SK-N-SH (cell line): ENCODE data around the gene BOLA3. TPM values are rescaled to one million over a fixed set of nuclear protein-coding genes. Genes with fewer than 3 reads are reported as not detected.

Experiments
- CTCF ChIA-PET: fragments of 300-600, 350-600 bp; formaldehyde crosslinking; extraction: SDS; loops from one replicate; lab custom pipeline; 2021; lab: Yijun Ruan, JAX
- POLR2A ChIA-PET: fragments of 350-600 bp; sonication (Branson Sonifier 250); formaldehyde crosslinking; extraction: SDS; loops from one replicate; lab custom pipeline; 2020; ENCODE audit warnings: antibody characterized with exemption, inconsistent platforms; lab: Yijun Ruan, JAX
- DNase-seq: peaks from one replicate; pipeline ENCODE4 v3.0.0; 2012
- H2AFZ ChIP-seq: fragments of 200-600 bp; sonication (generic); 2 replicates; pipeline ENCODE4 v1.8.1; 2016; ENCODE audit warnings: antibody characterized with exemption, mild to moderate bottlenecking, low read depth
- H3F3A ChIP-seq: fragments of 200-600 bp; sonication (generic); replicated peaks from 2 replicates; pipeline ENCODE3; 2016; ENCODE audit warnings: antibody characterized with exemption, mild to moderate bottlenecking; ENCODE audit not compliant: insufficient read depth
- H3K27ac ChIP-seq, 2 experiments: fragments of 200-500 bp in 1 of 2; fragments of 200-600 bp in 1 of 2; sonication (Bioruptor generic) in 1 of 2; sonication (generic), shearing (Covaris generic) in 1 of 2; 2 replicates each; pipeline versions ENCODE4 v1.5.1 to v1.6.1; 2014 to 2016; ENCODE audit warnings: low read depth in 2 of 2, inconsistent platforms in 1 of 2, low read length in 1 of 2, mild to moderate bottlenecking in 1 of 2, mixed read lengths in 1 of 2
- H3K27me3 ChIP-seq: fragments of 200-600 bp; sonication (generic), shearing (Covaris generic); 2 replicates; pipeline ENCODE4 v1.6.1; 2016; ENCODE audit warnings: mixed run types; ENCODE audit not compliant: insufficient read depth
- H3K36me3 ChIP-seq, 2 experiments: fragments of 200-500 bp in 1 of 2; fragments of 200-600 bp in 1 of 2; sonication (Bioruptor generic) in 1 of 2; sonication (generic) in 1 of 2; replicated peaks in 1 of 2; 2 replicates each; pipeline versions ENCODE3 to v1.5.1; 2014 to 2016; ENCODE audit warnings: low read length in 1 of 2, mild to moderate bottlenecking in 1 of 2; ENCODE audit not compliant: insufficient read depth in 2 of 2, control insufficient read depth in 1 of 2
- H3K4me1 ChIP-seq, 2 experiments: fragments of 200-500 bp in 1 of 2; fragments of 200-600 bp in 1 of 2; sonication (Bioruptor generic) in 1 of 2; sonication (generic), shearing (Covaris generic) in 1 of 2; 2 replicates each; pipeline versions ENCODE4 v1.5.1 to v1.6.1; 2014 to 2016; ENCODE audit warnings: low read depth in 1 of 2, low read length in 1 of 2, mixed run types in 1 of 2; ENCODE audit not compliant: insufficient read depth in 2 of 2, control insufficient read depth in 1 of 2
- H3K4me2 ChIP-seq: fragments of 200-600 bp; sonication (generic), shearing (Covaris generic); 2 replicates; pipeline ENCODE4 v1.6.1; 2017; ENCODE audit warnings: mixed run types
- H3K4me3 ChIP-seq, 2 experiments: fragments of 200-500 bp in 1 of 2; fragments of 200-600 bp in 1 of 2; sonication (Bioruptor generic) in 1 of 2; sonication (generic), shearing (Covaris generic) in 1 of 2; 2 replicates each; pipeline versions ENCODE4 v1.5.1 to v1.8.1; 2014 to 2016; ENCODE audit warnings: low read depth in 2 of 2, inconsistent platforms in 1 of 2, low read length in 1 of 2, mild to moderate bottlenecking in 1 of 2, mixed read lengths in 1 of 2, moderate library complexity in 1 of 2
- H3K79me2 ChIP-seq: fragments of 200-600 bp; sonication (generic); 2 replicates; pipeline ENCODE4 v1.8.1; 2017; ENCODE audit warnings: mild to moderate bottlenecking; ENCODE audit not compliant: insufficient read depth
- H3K9ac ChIP-seq: fragments of 200-600 bp; sonication (generic); 2 replicates; pipeline ENCODE4 v1.6.1; 2017; ENCODE audit warnings: mixed run types
- H3K9me2 ChIP-seq: fragments of 200-600 bp; sonication (generic); 2 replicates; pipeline ENCODE4 v1.6.1; 2017; ENCODE audit warnings: mixed run types
- H3K9me3 ChIP-seq: fragments of 200-600 bp; sonication (generic); 2 replicates; pipeline ENCODE4 v1.6.1; 2017; ENCODE audit warnings: mixed run types, mild to moderate bottlenecking, moderate library complexity
- H4K20me1 ChIP-seq: fragments of 200-600 bp; sonication (generic); 2 replicates; pipeline ENCODE4 v1.6.1; 2017; ENCODE audit warnings: mild to moderate bottlenecking, mixed run types; ENCODE audit not compliant: insufficient read depth
- CHD2 ChIP-seq: fragments of 150-350 bp; IDR thresholded peaks from 2 replicates; pipeline ENCODE4 v1.6.1; 2018; ENCODE audit warnings: low read length; ENCODE audit not compliant: partially characterized antibody
- ELF1 ChIP-seq: IDR thresholded peaks from 2 replicates; pipeline ENCODE4 v1.4.0; 2012
- EP300 ChIP-seq, 2 experiments: IDR thresholded peaks; 2 replicates each; pipeline versions ENCODE4 v1.4.0 to v1.6.1; 2012; ENCODE audit warnings: borderline replicate concordance in 1 of 2, low read depth in 1 of 2, low read length in 1 of 2
- EZH2phosphoT487 ChIP-seq: fragments of 200-600 bp; sonication (generic); IDR thresholded peaks from 2 replicates; pipeline ENCODE4 v1.6.1; 2017; ENCODE audit warnings: low read depth, mixed run types, mild to moderate bottlenecking, antibody characterized with exemption, moderate library complexity, borderline replicate concordance
- FOXJ3 ChIP-seq: sonication (generic); formaldehyde crosslinking; IDR thresholded peaks from 2 replicates; pipeline ENCODE4 v1.5.1; 2020; ENCODE audit warnings: mild to moderate bottlenecking, missing genetic modification reagents
- FOXM1 ChIP-seq: IDR thresholded peaks from 2 replicates; pipeline ENCODE4 v1.4.0; 2012; ENCODE audit warnings: low read depth, mild to moderate bottlenecking
- GABPA ChIP-seq: IDR thresholded peaks from 2 replicates; pipeline ENCODE4 v1.4.0; 2012; ENCODE audit warnings: low read depth, mild to moderate bottlenecking
- IRF3 ChIP-seq: fragments of 150-350 bp; IDR thresholded peaks from 2 replicates; pipeline ENCODE4 v1.6.1; 2016; ENCODE audit warnings: mild to moderate bottlenecking, low read depth, low read length
- MAX ChIP-seq: IDR thresholded peaks from 2 replicates; pipeline ENCODE4 v1.4.0; 2012; ENCODE audit warnings: low read depth
- MEF2A ChIP-seq: IDR thresholded peaks from 2 replicates; pipeline ENCODE4 v1.4.0; 2012; ENCODE audit warnings: low read depth, borderline replicate concordance
- MXI1 ChIP-seq: IDR thresholded peaks from 2 replicates; pipeline ENCODE4 v1.6.1; 2012; ENCODE audit warnings: mild to moderate bottlenecking, low read depth, low read length, improper control_type of control experiment
- PBX3 ChIP-seq: IDR thresholded peaks from 2 replicates; pipeline ENCODE4; 2012
- RAD21 ChIP-seq: IDR thresholded peaks from 2 replicates; pipeline ENCODE4 v1.6.1; 2012; ENCODE audit warnings: mild to moderate bottlenecking, low read length
- RCOR1 ChIP-seq: fragments of 150-350 bp; IDR thresholded peaks from 2 replicates; pipeline ENCODE4 v1.6.1; 2017; ENCODE audit warnings: antibody characterized with exemption, low read length
- RXRA ChIP-seq: IDR thresholded peaks from 2 replicates; pipeline ENCODE4 v1.4.0; 2012; ENCODE audit warnings: low read depth, mild to moderate bottlenecking, borderline replicate concordance
- SIN3A ChIP-seq: IDR thresholded peaks from 2 replicates; pipeline ENCODE4 v1.6.1; 2012; ENCODE audit warnings: low read depth, mild to moderate bottlenecking, low read length, moderate library complexity, borderline replicate concordance
- TAF1 ChIP-seq: IDR thresholded peaks from 2 replicates; pipeline ENCODE4 v1.6.1; 2012; ENCODE audit warnings: low read depth, mild to moderate bottlenecking, low read length, moderate library complexity, borderline replicate concordance
- USF1 ChIP-seq: IDR thresholded peaks from 2 replicates; pipeline ENCODE4 v1.4.0; 2012; ENCODE audit warnings: low read depth, borderline replicate concordance
- USF2 ChIP-seq: fragments of 150-350 bp; IDR thresholded peaks from 2 replicates; pipeline ENCODE4 v1.6.1; 2017; ENCODE audit warnings: antibody characterized with exemption, low read length, low read depth, borderline replicate concordance
- YY1 ChIP-seq: IDR thresholded peaks from 2 replicates; pipeline ENCODE4 v1.4.0; 2012; ENCODE audit warnings: low read depth, mild to moderate bottlenecking
- ZBTB33 ChIP-seq: IDR thresholded peaks from 2 replicates; pipeline ENCODE4 v1.4.0; 2012; ENCODE audit warnings: low read depth, borderline replicate concordance
- WGBS: methylation state at CpG from one replicate; pipeline ENCODE4 v1.1.6; 2017; ENCODE audit warnings: low lambda C conversion rate; 5-methylcytosine and 5-hydroxymethylcytosine counted together
- polyA plus RNA-seq, 3 experiments: library from polyadenylated mRNA; depleted of rRNA; stranded (reverse); fragments of >200 nt; gene quantifications; 2 replicates each; pipeline ENCODE4 v1.2.3, GENCODE V29; 2012

Gene BOLA3
- polyA plus RNA-seq, 1 of the 3 experiments (the other 2 are of a cell fraction) = 90.1 TPM

GRCh38 chr2:74168739-74169138 lies 21.0 kb upstream of the BOLA3 start:
- WGBS = 85% methylated on average over 2 of the region's 2 CpGs
- H3K27me3 ChIP-seq = no peaks in the 10 kb centered on the region
- no peaks in the 10 kb centered on the region for H3K9me3 ChIP-seq
- H3K9ac ChIP-seq = no peak overlapping the region
- H3K4me2 ChIP-seq = no peak overlapping the region
- H3F3A ChIP-seq = peaks cover 18% of the 10 kb centered on the region
- no peak overlapping the region for H2AFZ ChIP-seq
- no peaks in the 10 kb centered on the region for H3K4me1 ChIP-seq
- no peak overlapping the region for H3K4me3 ChIP-seq
- ChIA-PET CTCF (interaction anchor here (0.9 to 3.2 kb wide), 5 partner anchors 10 to 21 kb away, joined by 3 to 18 read pairs (median 5); partner anchors contain the start of gene MOB1A), POLR2A (interaction anchor here (1.5 kb wide), 1 partner anchor 10 kb away, joined by 11 read pairs; the partner anchor contains the start of gene MOB1A)
- H3K79me2 ChIP-seq = peaks cover 85% of the 10 kb centered on the region
- DNase-seq = no peak
- peaks cover 35% of the 10 kb centered on the region for H4K20me1 ChIP-seq
- H3K27ac ChIP-seq = no peak overlapping the region
- TF ChIP-seq YY1 (no peak), GABPA (no peak), IRF3 (no peak), EZH2phosphoT487 (no peak), FOXJ3 (no peak), RXRA (no peak), CHD2 (no peak), TAF1 (no peak), MXI1 (no peak), USF1 (no peak), PBX3 (no peak), RAD21 (no peak), SIN3A (no peak), ELF1 (no peak), MAX (no peak), FOXM1 (no peak)
- peaks cover 57 to 89% of the 10 kb centered on the region in 2 experiments for H3K36me3 ChIP-seq
- H3K9me2 ChIP-seq = no peaks in the 10 kb centered on the region

- WGBS = 95% methylated on average over 1 of the region's 1 CpG
- H3K4me1 ChIP-seq = no peaks in the 10 kb centered on the region
- no peaks in the 10 kb centered on the region for H3K9me2 ChIP-seq
- H3K9me3 ChIP-seq = no peaks in the 10 kb centered on the region
- no peak overlapping the region for H3K4me2 ChIP-seq
- no peak overlapping the region for H2AFZ ChIP-seq
- H3K27ac ChIP-seq = no peak overlapping the region
- H3K79me2 ChIP-seq = peaks cover 85% of the 10 kb centered on the region
- no peak for DNase-seq
- H4K20me1 ChIP-seq = peaks cover 13% of the 10 kb centered on the region
- H3F3A ChIP-seq = peaks cover 16% of the 10 kb centered on the region
- ChIA-PET POLR2A (no interaction called here), CTCF (no interaction called here)
- H3K4me3 ChIP-seq = no peak overlapping the region
- H3K9ac ChIP-seq = no peak overlapping the region
- H3K27me3 ChIP-seq = no peaks in the 10 kb centered on the region
- H3K36me3 ChIP-seq = peaks cover 63 to 92% of the 10 kb centered on the region in 2 experiments
- TF ChIP-seq MEF2A (no peak), EZH2phosphoT487 (no peak), EP300 (IDR thresholded peaks at IDR 0.05; ENCODE audit: borderline replicate concordance in 1 of 2, low read depth in 1 of 2, low read length in 1 of 2) (no peak), USF2 (no peak), SIN3A (no peak), RCOR1 (no peak), FOXM1 (no peak), RAD21 (no peak), ELF1 (no peak), ZBTB33 (no peak), RXRA (no peak), GABPA (no peak), MAX (no peak), CHD2 (no peak)
Measured at GRCh38 chr2:74164761-74165160, 17.0 kb upstream of the BOLA3 start.
